PFSK-1 (cell line): Measurements from ENCODE around the gene SLC9A9.

Experiments used
- FOXP2 ChIP-seq: optimal IDR thresholded peaks from 2 replicates; pipeline ENCODE3; 2011; ENCODE audit warnings: borderline replicate concordance, control low read depth, inconsistent platforms; ENCODE audit not compliant: insufficient read depth; ENCODE audit errors: extremely low read length, extremely low read depth
- POLR2AphosphoS5 ChIP-seq: IDR thresholded peaks from 2 replicates; pipeline ENCODE4 v1.6.1; 2012; ENCODE audit warnings: low read depth, mild to moderate bottlenecking, control low read depth, low read length, moderate library complexity
- SIN3A ChIP-seq: IDR thresholded peaks from 2 replicates; pipeline ENCODE4 v1.6.1; 2012; ENCODE audit warnings: mild to moderate bottlenecking, low read length, moderate library complexity, borderline replicate concordance; ENCODE audit not compliant: insufficient read depth
- TAF1 ChIP-seq: IDR thresholded peaks from 2 replicates; pipeline ENCODE4 v1.6.1; 2012; ENCODE audit warnings: low read length, control low read depth, borderline replicate concordance; ENCODE audit not compliant: insufficient read depth
- TF ChIP-seq, protein P1 (sequence below), 2 experiments: IDR thresholded peaks; 2 replicates each; pipeline versions ENCODE4 v1.6.1 to v1.8.0; 2011 to 2012; ENCODE audit warnings: low read depth in 2 of 2, low read length in 2 of 2, control low read depth in 1 of 2, inconsistent platforms in 1 of 2, mild to moderate bottlenecking in 1 of 2, moderate library complexity in 1 of 2; ENCODE audit not compliant: insufficient read depth in 1 of 2

Gene SLC9A9

DNA sequence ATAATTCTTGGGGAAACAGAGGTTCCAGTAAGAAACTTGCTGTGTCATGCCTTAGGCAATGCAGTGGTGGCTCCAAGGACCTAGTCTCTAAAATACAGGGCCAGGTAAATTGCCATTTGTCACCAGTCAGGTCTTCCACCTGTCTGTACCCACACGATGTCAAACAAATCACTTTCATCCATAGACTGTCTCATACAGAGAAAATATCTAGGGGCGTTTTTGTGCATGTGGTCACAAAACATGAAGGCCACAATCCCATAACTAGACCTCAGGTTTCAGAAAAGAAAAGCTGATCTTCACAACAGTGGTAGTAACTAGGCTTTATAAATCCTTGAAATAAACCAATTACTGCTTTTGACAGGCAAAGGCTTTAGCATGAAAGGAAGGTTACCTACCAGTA is 92.3 kb downstream of the SLC9A9 start:
- TF ChIP-seq TAF1 (no peak), FOXP2 (no peak), SIN3A (no peak), POLR2AphosphoS5 (no peak)
- TF ChIP-seq, protein P1, sequence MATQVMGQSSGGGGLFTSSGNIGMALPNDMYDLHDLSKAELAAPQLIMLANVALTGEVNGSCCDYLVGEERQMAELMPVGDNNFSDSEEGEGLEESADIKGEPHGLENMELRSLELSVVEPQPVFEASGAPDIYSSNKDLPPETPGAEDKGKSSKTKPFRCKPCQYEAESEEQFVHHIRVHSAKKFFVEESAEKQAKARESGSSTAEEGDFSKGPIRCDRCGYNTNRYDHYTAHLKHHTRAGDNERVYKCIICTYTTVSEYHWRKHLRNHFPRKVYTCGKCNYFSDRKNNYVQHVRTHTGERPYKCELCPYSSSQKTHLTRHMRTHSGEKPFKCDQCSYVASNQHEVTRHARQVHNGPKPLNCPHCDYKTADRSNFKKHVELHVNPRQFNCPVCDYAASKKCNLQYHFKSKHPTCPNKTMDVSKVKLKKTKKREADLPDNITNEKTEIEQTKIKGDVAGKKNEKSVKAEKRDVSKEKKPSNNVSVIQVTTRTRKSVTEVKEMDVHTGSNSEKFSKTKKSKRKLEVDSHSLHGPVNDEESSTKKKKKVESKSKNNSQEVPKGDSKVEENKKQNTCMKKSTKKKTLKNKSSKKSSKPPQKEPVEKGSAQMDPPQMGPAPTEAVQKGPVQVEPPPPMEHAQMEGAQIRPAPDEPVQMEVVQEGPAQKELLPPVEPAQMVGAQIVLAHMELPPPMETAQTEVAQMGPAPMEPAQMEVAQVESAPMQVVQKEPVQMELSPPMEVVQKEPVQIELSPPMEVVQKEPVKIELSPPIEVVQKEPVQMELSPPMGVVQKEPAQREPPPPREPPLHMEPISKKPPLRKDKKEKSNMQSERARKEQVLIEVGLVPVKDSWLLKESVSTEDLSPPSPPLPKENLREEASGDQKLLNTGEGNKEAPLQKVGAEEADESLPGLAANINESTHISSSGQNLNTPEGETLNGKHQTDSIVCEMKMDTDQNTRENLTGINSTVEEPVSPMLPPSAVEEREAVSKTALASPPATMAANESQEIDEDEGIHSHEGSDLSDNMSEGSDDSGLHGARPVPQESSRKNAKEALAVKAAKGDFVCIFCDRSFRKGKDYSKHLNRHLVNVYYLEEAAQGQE (IDR thresholded peaks at IDR 0.05; ENCODE audit: insufficient read depth in 1 of 2, low read depth in 2 of 2, low read length in 2 of 2) = no peak

DNA sequence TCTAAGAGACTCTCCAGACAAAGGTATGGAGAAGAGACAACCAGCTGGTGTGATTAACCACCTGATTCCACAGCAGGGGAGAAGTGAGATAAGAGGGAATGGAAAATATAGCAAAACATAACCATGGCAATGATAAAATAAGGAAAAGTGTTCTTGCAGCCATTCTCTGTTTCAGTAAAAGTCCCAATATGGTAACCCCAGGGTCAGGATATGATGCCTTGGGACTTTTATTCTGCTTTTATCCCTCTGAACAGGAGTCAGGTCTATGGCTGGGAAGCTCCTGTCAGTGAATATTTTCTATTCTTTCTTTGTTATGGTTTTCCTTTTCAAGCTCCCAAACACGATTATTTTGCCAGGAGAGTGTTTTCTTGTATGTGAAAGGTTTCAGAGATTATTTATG is 94.2 kb downstream of the SLC9A9 start:
- TF ChIP-seq FOXP2 (no peak), SIN3A (no peak), TAF1 (no peak), POLR2AphosphoS5 (no peak)
- TF ChIP-seq, protein P1 (IDR thresholded peaks at IDR 0.05; ENCODE audit: insufficient read depth in 1 of 2, low read depth in 2 of 2, low read length in 2 of 2) = no peak

DNA sequence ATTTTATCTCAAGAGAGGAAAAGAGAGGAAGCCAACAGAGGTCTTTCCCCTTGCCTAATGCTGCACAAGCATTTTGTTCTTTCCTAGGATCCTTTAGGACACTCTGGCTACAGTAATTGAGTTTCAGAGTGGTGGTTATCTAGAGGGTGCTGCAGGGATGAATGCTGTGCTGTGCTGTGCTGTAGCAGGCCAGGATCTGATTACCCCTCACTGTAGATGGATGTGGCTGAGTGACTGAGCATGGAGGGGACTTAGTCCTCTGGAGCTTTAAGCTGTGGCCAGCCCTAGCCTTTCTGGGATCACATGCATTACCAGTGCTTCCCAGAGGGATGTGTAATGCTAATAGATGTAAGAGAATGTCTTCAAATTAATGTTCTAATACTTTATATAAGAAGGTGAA is 94.8 kb downstream of the SLC9A9 start:
- TF ChIP-seq FOXP2 = no peak
- TF ChIP-seq SIN3A = no peak
- TF ChIP-seq POLR2AphosphoS5 = no peak
- TF ChIP-seq TAF1 = no peak
- TF ChIP-seq, protein P1 (IDR thresholded peaks at IDR 0.05; ENCODE audit: insufficient read depth in 1 of 2, low read depth in 2 of 2, low read length in 2 of 2) = no peak

DNA sequence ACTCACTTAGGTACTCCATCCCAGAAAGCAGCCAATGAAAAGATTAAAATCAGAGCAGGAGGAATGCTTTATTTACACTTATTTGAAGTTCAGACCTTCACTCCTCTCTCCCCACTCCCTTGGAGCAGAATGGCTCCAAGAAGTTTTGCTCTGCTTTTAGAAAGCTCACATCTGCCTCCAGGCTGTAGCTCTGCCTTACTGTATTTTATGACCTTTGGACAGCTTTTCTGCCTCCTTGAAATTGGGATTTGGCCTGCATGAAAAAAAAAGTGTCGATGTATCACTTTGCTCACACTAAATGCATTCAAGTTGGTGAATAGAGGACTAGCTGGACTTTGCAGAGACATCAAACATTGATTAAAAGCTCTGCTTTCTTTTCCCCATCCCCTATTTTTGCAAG is 95.3 kb downstream of the SLC9A9 start:
- TF ChIP-seq, protein P1 (IDR thresholded peaks at IDR 0.05; ENCODE audit: insufficient read depth in 1 of 2, low read depth in 2 of 2, low read length in 2 of 2) = no peak
- no peak for TF ChIP-seq POLR2AphosphoS5
- no peak for TF ChIP-seq TAF1
- TF ChIP-seq SIN3A = no peak
- no peak for TF ChIP-seq FOXP2

DNA sequence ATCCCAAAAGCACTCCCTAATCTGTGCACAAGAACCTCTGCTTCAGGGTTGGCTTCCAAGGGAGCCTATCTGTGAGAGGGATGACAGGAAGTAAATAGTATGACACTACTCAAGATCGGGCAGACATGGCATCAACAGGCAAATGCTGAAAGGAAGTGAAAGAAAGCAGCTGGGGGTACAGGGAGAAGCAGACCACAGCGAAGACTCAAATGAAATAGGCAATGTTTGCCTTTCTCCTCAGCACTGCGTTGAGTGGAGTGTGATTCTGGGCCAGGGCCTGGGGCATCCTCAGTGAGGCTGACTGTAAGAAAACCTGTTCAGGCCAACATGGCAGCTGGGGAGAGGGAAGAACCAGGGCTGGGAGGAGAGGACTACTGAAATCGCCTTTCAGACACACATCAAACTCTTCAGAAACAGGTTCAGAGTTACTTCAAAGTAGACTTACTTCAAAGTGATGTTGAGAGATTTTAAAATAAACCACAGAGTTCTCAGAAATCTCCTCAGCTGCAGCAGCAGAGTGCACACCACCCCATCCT is 96.6 kb downstream of the SLC9A9 start:
- TF ChIP-seq SIN3A (no peak), POLR2AphosphoS5 (no peak), TAF1 (no peak), FOXP2 (no peak)
- TF ChIP-seq, protein P1 (IDR thresholded peaks at IDR 0.05; ENCODE audit: insufficient read depth in 1 of 2, low read depth in 2 of 2, low read length in 2 of 2) = no peak
